HUDEP-2 (cell line): Measurements from ENCODE around the gene CBARP.
A peak's percentile ranks its signal among the peaks of the same experiment; 100 is the strongest.

Experiments used
- DNase-seq, 76 experiments: peaks; one replicate each; lab custom pipeline; 2025; ENCODE audit not compliant: unreplicated experiment in 76 of 76; lab: John Stamatoyannopoulos, UW

CBARP gene

DNA sequence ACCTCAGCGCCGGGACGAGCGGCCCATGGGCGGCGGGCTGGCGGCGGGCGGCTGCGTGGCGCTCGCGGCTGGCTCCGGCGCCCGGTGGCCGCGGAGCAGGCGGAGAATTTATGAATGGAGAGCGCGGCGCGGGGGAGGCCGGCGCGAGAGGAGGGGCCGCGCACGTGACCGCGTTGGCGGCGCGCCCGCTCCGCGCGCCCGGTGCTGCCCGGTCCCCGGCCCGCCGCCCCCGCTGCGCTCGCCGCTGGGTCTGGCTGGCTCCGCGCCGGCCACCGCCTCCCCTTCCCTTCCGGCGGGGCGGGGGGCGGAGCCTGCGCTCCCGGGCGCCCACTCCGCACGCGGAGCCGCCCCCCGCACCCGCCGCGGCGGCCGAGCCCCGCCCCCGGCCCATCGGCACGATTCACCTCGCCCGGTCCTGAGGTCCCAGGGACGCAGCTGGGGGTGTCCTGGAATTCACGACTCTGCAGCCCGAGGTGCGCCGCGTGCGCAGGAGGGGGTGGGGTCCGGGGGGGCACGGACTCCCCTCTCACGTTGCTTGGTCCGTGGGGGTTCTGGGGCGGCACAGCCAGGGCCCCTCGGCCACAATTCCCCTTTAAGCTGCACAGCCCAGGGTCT lies at the start of gene CBARP:
TSS of gene CBARP (minus strand) at position 252 of the 615 bp plus-strand sequence. CDS start 1,905 bp downstream, outside the sequence.
- DNase-seq, result peak in 22 of 76 experiments; percentile 20 to 64 (median 40)

GRCh38 chr19:1286487-1287353 lies 48.9 kb upstream of the CBARP start:
- no peak for DNase-seq

- DNase-seq, result no peak
Measured at GRCh38 chr19:1285737-1286360, 48.0 kb upstream of the CBARP start, which contains the start of gene EFNA2. EFNA2 (plus strand) TSS chr19:1285873; CDS start chr19:1286169, 296 bp downstream.

GRCh38 chr19:1284979-1285736 lies 47.4 kb upstream of the CBARP start:
- DNase-seq, result no peak

DNA sequence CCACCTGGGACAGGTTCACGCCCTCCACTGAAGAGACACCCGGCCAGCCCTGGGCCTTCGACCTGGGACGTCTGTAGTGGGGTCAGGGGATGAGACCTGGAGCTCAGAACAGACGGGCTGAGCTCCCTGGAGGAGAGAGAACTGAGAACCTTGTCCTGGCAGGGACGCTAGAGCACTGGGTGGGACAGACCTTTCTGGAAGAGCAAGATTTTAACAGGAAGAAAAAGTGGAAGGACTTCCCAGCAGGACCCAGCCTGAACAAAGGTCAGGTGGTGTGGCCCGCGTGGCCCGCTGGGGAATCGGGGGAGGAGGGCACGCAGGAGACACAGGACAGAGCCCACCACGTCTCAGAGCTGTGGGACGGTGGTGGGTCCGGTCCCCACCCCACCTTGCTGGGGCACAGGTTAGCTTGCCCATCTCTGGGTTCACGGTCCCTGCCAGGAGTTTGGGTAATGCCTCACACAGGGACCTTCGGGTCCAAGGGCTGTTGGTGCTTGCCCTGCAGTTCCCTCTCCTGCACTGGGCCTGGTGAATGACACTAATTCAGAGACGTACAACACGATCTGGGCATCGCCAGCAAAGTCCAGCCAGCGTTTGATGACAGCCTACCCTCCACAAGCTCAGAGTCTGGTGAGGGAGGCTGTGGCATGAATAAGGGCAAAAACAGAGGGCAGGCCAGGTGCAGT lies 46.6 kb upstream of the CBARP start:
- DNase-seq, result no peak

GRCh38 chr19:1283917-1284292 lies 46.1 kb upstream of the CBARP start:
- no peak for DNase-seq

DNA sequence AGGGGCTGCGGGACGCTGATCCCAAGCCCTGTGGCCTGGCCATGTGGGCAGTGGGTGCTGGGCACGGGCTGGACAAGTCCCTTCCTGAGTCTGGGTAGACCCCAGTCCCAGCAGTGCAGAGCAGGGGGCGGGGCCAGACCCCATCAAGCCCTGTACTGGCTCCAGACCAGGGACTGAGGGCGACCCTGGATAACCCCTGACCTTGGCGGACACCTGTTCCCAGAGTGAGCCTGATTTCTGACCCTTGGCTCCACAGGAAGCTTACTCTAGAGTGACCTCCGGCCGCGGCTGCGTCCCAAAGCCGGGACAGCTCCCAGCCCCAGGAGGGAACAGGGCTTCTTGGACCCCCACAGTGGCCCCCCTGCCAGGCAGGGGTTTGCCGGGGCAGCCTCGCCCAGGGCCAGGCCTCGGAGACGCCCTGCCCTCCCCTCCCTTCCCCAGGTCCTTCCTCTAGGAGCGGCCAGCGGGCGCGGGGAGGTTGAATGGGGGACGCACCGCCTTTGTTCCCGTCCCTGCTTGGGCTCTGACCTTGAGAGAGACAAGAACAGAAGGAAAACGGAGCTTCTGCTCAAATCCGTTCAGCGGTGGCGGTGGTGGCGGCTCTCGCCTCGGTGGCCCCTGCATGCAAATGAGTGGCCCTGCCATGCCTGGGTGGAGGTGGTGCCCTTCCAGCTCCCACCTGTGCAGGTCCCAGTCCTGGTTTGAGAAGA lies 45.6 kb upstream of the CBARP start:
- DNase-seq, result no peak

DNA sequence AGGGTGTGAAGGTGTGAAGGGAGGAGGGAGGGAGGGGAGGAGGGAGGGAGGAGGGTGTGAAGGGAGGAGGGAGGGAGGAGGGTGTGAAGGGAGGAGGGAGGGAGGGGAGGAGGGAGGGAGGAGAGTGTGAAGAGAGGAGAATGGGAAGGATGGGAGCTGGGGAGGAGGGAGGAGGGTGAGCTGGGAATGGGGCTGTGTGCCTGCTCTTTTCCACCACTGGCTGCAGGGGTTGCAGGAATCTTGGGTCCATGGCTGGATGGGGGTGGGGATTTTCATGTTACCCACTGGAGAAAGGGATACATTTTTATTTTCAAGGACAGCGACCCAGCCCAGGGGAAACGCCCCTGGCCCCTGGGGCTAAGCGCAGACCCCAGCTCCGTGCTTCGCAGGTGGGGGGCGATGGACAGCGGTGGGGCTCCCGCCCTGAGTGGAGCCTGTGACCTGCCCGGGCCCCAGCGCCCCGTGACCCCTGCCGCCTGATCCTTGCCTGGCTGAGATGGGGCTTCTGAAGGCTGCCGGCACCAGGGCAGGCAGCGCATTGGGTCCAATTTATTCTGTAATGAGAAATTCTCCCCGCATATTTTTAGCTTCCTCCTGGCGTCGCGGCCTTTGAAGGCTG lies 44.9 kb upstream of the CBARP start:
- no peak for DNase-seq

DNA sequence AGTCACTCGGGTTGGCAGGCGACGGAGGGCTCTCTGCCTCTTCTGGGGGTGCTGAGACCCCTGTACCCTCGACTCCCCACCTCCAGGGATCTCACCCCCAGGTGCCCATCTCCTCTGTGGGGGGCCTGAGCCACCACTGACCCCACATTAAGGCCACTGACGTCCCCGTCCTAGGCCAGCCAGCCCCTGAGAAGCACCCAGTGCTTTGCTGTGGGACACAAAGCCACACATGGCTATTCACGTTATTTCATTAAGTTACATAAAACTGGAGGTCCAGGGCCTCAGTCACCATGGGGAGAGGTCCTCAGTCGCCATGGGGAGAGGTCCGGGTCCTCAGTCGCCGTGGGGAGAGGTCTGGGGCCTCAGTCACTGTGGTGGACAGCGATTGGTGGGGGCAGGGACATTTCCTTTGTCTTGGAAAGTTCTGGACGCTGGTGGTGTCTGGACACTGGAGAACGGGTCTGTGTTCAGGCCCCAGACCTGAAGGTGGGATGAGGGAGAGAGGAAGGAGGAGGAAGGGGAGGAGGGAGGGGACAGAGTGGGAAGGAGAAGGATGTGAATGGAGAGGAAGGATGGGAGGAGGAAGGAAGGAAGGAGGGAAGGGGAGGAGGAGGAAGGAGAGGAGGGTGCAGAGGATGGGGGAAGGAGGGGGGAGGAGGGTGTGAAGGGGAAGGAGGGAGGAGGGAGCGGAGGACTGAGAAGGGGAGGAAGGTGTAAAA lies 43.9 kb upstream of the CBARP start:
- DNase-seq, result no peak

DNA sequence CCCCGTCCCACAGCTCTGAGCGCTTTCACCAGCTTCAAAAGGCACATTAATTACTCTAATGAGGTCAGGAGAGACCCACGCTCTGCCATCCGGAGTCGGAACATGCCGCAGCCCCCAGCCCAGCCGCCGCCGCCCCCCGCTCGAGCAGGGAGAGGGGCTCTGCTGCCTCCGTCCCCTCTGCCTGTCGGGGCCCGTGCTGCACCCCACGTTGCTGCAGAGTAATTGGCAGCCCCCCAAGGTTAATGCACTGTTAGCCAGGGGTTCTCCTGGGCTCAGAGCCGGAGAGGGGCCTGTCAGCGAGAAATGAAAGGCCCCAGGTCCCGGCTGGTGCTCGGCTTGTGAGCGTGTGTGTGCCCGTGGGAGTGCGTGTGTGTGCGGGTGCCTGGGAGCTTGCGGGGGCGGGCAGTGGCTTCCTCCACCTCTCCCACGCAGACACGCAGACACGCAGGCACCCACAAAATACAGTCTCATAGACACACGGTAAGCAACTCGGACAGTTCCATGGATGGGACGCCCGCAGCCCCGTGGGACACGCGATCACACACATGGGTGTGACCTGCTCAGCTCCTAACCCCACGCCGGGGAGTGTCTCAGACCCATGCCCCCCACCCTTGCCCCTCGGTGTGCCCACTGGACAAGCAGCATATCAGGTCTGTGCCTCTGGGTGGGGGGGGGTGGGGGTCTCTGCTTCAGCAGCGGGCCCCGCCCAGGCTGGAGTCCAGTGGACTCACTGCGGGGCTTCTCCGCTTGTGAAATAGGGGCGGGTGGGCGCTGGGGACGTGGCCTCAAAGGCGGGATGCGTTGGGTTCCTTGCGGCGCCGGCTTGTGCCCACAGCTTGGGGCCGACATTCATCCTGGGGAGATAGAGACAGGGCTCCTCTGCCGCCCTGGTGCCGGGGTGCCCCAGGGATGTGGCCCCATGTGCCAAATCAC lies 43.1 kb upstream of the CBARP start:
- peak in 1 of 76 experiments; percentile 24 for DNase-seq

DNA sequence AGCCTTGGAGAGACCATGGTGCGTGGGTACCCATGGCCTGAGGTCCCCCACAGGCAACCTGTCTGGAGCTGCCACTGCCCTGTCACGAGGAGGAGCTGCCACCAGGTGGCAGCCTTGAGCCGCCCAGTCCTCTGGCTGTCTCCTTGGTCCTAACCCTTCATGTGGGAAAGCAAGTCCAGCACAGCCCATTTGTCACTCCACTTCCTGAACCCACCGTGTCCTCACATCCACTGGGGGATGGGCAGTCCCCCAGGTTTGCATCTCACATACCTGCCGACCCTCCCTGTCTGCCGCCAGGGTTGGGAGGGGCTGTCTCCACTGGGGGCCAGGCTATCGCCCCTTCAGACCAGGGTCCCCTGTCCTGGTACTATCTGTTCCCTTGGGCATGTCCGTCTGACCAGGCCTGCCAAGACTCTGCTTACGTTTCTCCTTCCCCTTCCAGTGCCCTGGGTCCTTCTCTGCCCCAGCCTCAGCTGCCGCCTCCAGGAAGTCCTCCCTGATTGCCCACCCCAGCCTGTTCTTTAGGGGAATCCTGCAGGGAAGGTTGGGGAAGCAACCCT lies 42.1 kb upstream of the CBARP start:
- DNase-seq, result peak in 70 of 76 experiments; percentile 21 to 90 (median 78)

DNA sequence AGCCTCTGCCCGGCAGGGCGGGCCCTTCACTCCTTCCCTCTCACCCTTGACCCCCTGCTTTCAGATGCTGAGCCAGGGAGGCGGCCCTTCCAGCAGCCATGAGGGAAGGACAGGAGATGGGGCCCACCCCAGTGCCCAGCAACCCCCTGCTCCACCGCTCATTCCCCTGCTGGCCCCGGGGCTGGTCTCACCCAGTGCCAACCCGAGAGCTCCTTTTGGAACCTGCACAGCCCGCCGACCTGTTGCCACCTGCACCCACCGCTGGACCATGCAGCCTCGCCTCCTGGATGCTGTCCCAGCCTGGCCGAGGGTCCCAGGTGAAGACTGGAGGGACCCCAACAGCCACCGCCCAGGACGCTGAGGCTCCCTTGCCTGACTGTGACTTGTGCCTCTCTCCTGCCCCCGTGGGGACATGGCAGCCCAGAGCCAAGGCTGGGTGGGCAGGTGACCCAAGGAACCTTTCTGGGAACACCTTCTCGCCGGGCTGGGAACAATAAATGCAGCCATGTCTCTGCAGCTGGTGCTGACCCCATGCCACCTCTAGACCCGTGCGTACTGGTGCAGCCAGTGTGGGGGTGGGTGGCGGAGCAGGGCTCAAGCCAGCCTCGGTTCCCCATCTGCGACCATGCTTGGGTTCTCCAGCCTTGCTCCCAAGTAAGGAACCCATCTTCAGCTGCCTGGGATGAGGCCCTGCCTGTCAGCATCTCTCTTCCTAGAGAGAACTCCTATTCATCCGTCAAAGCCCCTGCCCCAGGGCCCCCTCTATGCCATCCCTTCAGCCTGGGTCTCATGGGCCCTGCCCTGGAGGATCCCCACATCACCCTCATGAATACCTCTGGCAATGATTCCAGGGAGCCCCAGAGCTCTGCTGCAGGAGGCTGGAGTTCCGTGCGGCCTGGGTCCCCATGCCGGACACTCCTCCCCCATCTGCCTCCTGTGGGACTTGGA lies 41.2 kb upstream of the CBARP start:
- DNase-seq, result no peak

DNA sequence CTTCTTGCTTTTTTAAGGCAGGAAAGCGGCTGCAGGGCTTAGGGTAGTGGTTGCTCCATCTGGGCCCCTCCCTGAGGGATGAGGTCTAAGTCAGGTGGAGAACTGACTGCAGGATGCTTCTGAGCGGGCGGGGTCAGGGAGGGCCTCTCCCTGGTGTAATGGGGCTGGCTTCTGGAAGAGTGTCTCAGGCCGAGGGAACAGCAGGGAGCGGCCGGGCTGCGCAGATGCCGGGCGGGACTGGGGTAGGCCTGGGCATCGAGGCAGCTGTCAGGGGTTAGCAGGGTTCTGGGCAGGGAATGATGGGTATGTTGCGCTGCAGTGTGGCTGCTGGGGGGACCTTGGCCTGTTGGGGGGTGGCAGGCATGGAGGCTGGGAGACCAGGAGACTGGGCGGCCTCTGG lies 40.3 kb upstream of the CBARP start:
- peak in 2 of 76 experiments; percentile 28 to 31 for DNase-seq

- no peak for DNase-seq
Measured at GRCh38 chr19:1277061-1277460, 39.3 kb upstream of the CBARP start.

DNA sequence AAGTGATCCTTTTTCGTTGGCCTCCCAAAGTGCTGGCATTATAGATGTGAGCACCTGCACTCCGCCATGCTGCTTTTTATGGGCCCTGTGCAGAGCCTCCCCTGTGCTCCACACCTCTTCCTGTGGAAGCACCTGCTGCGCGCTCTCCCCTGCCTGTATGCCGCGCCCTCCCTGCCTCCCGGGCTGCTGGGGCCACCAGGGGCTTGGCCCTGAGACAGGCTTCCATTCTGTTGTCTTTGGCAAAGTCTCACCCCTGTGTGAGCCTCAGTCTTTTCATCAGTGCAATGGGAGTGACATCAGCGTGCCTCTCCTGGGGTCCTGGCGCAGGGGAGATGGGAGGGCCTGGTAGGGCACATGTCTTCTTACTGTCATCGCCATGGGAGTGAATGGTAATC lies 38.8 kb upstream of the CBARP start:
- DNase-seq, result no peak
